PC-3 (cell line): ENCODE measurements around the gene DNAH9. TPM values are rescaled to one million over a fixed set of nuclear protein-coding genes. Genes with fewer than 3 reads are reported as not detected.
"Not testable (repeated sequence)": the region's sequence is repeated elsewhere in the genome, so short reads cannot be mapped to it uniquely, and the experiment has no call there.

ENCODE experiments used
- ATAC-seq: fragments of 200-7000 bp; cut with Tn5 transposase; 2 replicates; pipeline ENCODE4 v1.9.1; 2020; ENCODE audit warnings: mild to moderate bottlenecking, moderate library complexity
- BruUV-seq: library from RNA; stranded (reverse); fragments of 400-500 nt; replicated peaks from 2 replicates; lab custom pipeline; 2021; lab: Mats Ljungman, UMichigan
- CTCF ChIA-PET: fragments of 300-600 bp; sonication (Branson Sonifier 250); formaldehyde crosslinking; loops from one replicate; lab custom pipeline; 2022; ENCODE audit warnings: antibody characterized with exemption; lab: Charles Lee
- POLR2A ChIA-PET: fragments of 300-600 bp; sonication (Branson Sonifier 250); formaldehyde crosslinking; loops from one replicate; lab custom pipeline; 2022; ENCODE audit warnings: antibody characterized with exemption; ENCODE audit not compliant: unreplicated experiment; lab: Charles Lee
- DNase-seq: peaks from one replicate; pipeline ENCODE4 v3.0.0-alpha.2; 2015
- H2AFZ ChIP-seq: fragments of 300-600 bp; sonication (generic); 2 replicates; pipeline ENCODE4 v1.6.0; 2016; ENCODE audit warnings: antibody characterized with exemption, low read length
- H3F3A ChIP-seq: fragments of 300-600 bp; sonication (generic); one replicate; pipeline ENCODE4 v1.6.0; 2017; ENCODE audit warnings: antibody characterized with exemption, low read length, control low read depth, mild to moderate bottlenecking; ENCODE audit not compliant: unreplicated experiment
- H3K27ac ChIP-seq: fragments of 300-600 bp; sonication (generic); 2 replicates; pipeline ENCODE4 v1.5.1; 2016; ENCODE audit warnings: mild to moderate bottlenecking, low read length
- H3K27me3 ChIP-seq: fragments of 300-600 bp; sonication (generic); 2 replicates; pipeline ENCODE4 v1.6.1; 2016; ENCODE audit warnings: low read length, mixed read lengths
- H3K36me3 ChIP-seq: fragments of 300-600 bp; sonication (generic); 2 replicates; pipeline ENCODE4 v1.6.1; 2016; ENCODE audit warnings: low read depth, mixed run types, low read length, mixed read lengths
- H3K4me1 ChIP-seq: fragments of 300-600 bp; sonication (generic); 2 replicates; pipeline ENCODE4 v1.5.1; 2016; ENCODE audit warnings: low read length; ENCODE audit not compliant: insufficient read depth
- H3K4me2 ChIP-seq: fragments of 300-600 bp; sonication (generic); 2 replicates; pipeline ENCODE4 v1.6.0; 2016; ENCODE audit warnings: low read length
- H3K4me3 ChIP-seq: fragments of 300-600 bp; sonication (generic); 2 replicates; pipeline ENCODE4 v1.5.1; 2016; ENCODE audit warnings: mild to moderate bottlenecking, low read length, mixed read lengths
- H3K79me2 ChIP-seq: fragments of 300-600 bp; sonication (generic); 2 replicates; pipeline ENCODE4 v1.6.1; 2017; ENCODE audit warnings: low read length, mixed read lengths
- H3K9ac ChIP-seq: fragments of 300-600 bp; sonication (generic); 2 replicates; pipeline ENCODE4 v1.6.0; 2016; ENCODE audit warnings: mild to moderate bottlenecking, low read length
- H3K9me2 ChIP-seq: fragments of 300-600 bp; sonication (generic); replicated peaks from 2 replicates; pipeline ENCODE4 v1.6.1; 2016; ENCODE audit warnings: mixed run types, low read length, mixed read lengths
- H3K9me3 ChIP-seq: fragments of 300-600 bp; sonication (generic); 2 replicates; pipeline ENCODE4 v1.6.1; 2016; ENCODE audit warnings: low read length, mixed read lengths
- H4K20me1 ChIP-seq: fragments of 300-600 bp; sonication (generic); 2 replicates; pipeline ENCODE4 v1.6.1; 2016; ENCODE audit warnings: low read length, mixed read lengths
- EZH2 ChIP-seq: fragments of 300-600 bp; sonication (generic); IDR thresholded peaks from one replicate; pipeline ENCODE4 v1.6.1; 2017; ENCODE audit warnings: antibody characterized with exemption, mild to moderate bottlenecking, low read length; ENCODE audit not compliant: unreplicated experiment
- EZH2phosphoT487 ChIP-seq: fragments of 300-600 bp; sonication (generic); IDR thresholded peaks from 2 replicates; pipeline ENCODE4 v1.6.1; 2018; ENCODE audit warnings: mild to moderate bottlenecking, antibody characterized with exemption, low read length, borderline replicate concordance
- intact Hi-C: fragments of 100-400 bp; cut with micrococcal nuclease; formaldehyde crosslinking; loops from 2 replicates; pipeline ENCODE4 v1.9.0; 2023
- total RNA-seq: library from RNA; depleted of rRNA; stranded (reverse); fragments of >200 nt; gene quantifications from 2 replicates; pipeline ENCODE4 v1.2.3, GENCODE V29; 2014
- TF ChIP-seq, protein P1 (sequence below): fragments of 300-600 bp; sonication (generic); conservative IDR thresholded peaks from 2 replicates; pipeline ENCODE4 v1.5.1; 2017; ENCODE audit warnings: antibody characterized with exemption, low read depth, mild to moderate bottlenecking, low read length

Gene DNAH9
- total RNA-seq, 1 experiment from 2014 or later = 0.11 TPM

DNA sequence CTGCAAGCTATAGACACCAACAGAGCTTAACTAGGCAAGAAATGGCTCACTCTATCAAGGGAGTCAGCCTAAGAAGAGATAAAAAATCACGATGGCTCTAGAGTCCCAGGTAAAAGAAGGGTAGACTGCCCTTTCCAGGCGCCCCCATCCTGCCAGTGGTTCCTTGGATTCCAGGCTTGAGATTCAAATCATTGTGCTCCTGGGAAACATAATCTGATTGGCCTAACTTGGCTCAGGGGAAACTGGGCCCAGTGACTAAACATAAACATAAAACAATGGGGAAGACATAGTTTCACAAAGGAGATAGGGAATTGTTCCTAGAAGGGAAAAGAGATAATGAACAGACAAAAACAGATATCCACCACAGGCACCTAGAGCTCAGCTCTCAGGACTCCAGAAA is 342.6 kb downstream of the DNAH9 start:
- ChIA-PET POLR2A (interaction anchor here (1.1 kb wide), 1 partner anchor 56 kb away, joined by 4 read pairs; the partner anchor contains the start of gene ZNF18), CTCF (no interaction called here)
- Histone ChIP-seq H3K9me3 (no peaks in the 10 kb centered on the region), H3K9me2 (no peaks in the 10 kb centered on the region), H3K4me3 (no peak overlapping the region), H3K27ac (no peak overlapping the region), H3K9ac (no peak overlapping the region), H3K36me3 (no peaks in the 10 kb centered on the region), H3K4me1 (peaks cover 11% of the 10 kb centered on the region), H3K4me2 (no peak overlapping the region), H3K79me2 (no peaks in the 10 kb centered on the region), H3F3A (no peaks in the 10 kb centered on the region), H3K27me3 (peaks cover 32% of the 10 kb centered on the region), H2AFZ (no peak overlapping the region), H4K20me1 (no peaks in the 10 kb centered on the region)
- ATAC-seq = no peak
- BruUV-seq = no TSS peak
- intact Hi-C loops = no loop called here
- no peak for TF ChIP-seq EZH2phosphoT487
- no peak for TF ChIP-seq EZH2
- TF ChIP-seq, protein P1, sequence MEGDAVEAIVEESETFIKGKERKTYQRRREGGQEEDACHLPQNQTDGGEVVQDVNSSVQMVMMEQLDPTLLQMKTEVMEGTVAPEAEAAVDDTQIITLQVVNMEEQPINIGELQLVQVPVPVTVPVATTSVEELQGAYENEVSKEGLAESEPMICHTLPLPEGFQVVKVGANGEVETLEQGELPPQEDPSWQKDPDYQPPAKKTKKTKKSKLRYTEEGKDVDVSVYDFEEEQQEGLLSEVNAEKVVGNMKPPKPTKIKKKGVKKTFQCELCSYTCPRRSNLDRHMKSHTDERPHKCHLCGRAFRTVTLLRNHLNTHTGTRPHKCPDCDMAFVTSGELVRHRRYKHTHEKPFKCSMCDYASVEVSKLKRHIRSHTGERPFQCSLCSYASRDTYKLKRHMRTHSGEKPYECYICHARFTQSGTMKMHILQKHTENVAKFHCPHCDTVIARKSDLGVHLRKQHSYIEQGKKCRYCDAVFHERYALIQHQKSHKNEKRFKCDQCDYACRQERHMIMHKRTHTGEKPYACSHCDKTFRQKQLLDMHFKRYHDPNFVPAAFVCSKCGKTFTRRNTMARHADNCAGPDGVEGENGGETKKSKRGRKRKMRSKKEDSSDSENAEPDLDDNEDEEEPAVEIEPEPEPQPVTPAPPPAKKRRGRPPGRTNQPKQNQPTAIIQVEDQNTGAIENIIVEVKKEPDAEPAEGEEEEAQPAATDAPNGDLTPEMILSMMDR = no peak
- DNase-seq = no peak

DNA sequence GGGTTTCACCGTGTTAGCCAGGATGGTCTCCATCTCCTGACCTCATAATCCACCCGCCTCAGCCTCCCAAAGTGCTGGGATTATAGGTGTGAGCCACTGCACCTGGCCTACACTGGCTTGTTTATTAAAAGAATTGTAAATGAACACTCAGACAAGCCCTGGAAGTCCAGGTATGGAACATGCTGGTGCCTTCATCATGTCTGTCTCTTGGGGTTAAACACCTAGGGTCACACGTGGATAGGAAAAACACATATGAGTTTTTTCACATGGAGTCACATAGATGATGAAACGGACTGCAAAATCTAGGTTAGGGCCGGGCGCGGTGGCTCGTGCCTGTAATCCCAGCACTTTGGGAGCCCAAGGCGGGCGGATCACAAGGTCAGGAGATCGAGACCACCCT is 344.8 kb downstream of the DNAH9 start:
- H3K27ac ChIP-seq, intact Hi-C loops, H4K20me1 ChIP-seq, H3K9me3 ChIP-seq, H3K9ac ChIP-seq, H3K79me2 ChIP-seq, H2AFZ ChIP-seq, H3K4me2 ChIP-seq, H3F3A ChIP-seq, H3K9me2 ChIP-seq, DNase-seq, BruUV-seq, POLR2A ChIA-PET, CTCF ChIA-PET, H3K36me3 ChIP-seq, ATAC-seq, H3K4me3 ChIP-seq: not testable (repeated sequence)
- Histone ChIP-seq H3K4me1 (peaks cover 11% of the 10 kb centered on the region), H3K27me3 (peaks cover 18% of the 10 kb centered on the region)

DNA sequence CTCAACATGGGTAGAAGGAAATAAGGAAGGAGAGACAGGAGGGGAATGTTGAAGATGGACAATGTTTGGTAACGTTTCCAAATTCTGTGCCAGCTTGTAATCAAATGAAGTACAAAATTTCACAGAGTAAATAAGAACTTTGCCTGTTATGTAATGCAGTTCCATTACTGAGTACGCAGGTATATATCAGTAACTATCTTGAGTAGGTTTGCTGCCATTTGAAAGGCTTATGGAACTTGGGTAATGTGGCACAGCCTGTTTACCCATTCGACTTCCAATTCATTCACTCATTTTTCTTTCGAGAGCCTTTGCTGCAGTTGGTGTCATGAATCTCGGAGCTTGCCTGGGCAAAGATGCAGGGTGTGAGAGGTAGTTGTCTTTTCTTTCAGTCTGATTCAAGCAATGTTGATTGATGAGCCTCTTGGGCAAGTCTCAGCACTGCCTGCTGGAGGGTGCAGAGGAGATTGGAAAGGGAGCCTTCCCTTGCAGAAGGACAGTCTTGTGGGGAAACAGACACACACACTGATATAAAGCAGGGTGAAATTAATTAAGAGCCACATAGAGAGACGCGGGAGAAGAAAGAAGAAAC is 345.6 kb downstream of the DNAH9 start:
- H3K79me2 ChIP-seq = no peaks in the 10 kb centered on the region
- BruUV-seq = no TSS peak
- DNase-seq (no peak), ATAC-seq (no peak)
- H3K4me3 ChIP-seq = no peak overlapping the region
- POLR2A ChIA-PET = no interaction called here
- H3K4me1 ChIP-seq = peaks cover 15% of the 10 kb centered on the region
- no peak overlapping the region for H3K4me2 ChIP-seq
- H3K9me2 ChIP-seq = no peaks in the 10 kb centered on the region
- peaks cover 13% of the 10 kb centered on the region for H3K27me3 ChIP-seq
- intact Hi-C loops = no loop called here
- no peak for TF ChIP-seq EZH2
- TF ChIP-seq, protein P1 = no peak
- no peak for TF ChIP-seq EZH2phosphoT487
- CTCF ChIA-PET = no interaction called here
- peak overlapping the region; percentile 39; the same call in 1 of the 2 replicates for H2AFZ ChIP-seq
- H3K36me3 ChIP-seq = no peaks in the 10 kb centered on the region
- H4K20me1 ChIP-seq = no peaks in the 10 kb centered on the region
- no peak overlapping the region for H3K9ac ChIP-seq
- H3F3A ChIP-seq = no peaks in the 10 kb centered on the region
- H3K9me3 ChIP-seq = no peaks in the 10 kb centered on the region
- H3K27ac ChIP-seq = no peak overlapping the region
